IMR-90 (cell line): ENCODE results near the gene RHOT2. TPM values are rescaled to one million over a fixed set of nuclear protein-coding genes. Genes with fewer than 3 reads are reported as not detected.
A peak's percentile ranks its signal among the peaks of the same experiment; 100 is the strongest.

ENCODE experiments used
- ATAC-seq: fragments of 200-7000 bp; cut with Tn5 transposase; 2 replicates; pipeline ENCODE4 v1.9.1; 2020; ENCODE audit warnings: low read depth, mild to moderate bottlenecking, moderate library complexity
- BruUV-seq: library from RNA; stranded (reverse); fragments of 400-500 nt; replicated peaks from 2 replicates; lab custom pipeline; 2021; lab: Mats Ljungman, UMichigan
- CTCF ChIA-PET: fragments of 300-600 bp; formaldehyde crosslinking; extraction: SDS; loops from one replicate; lab custom pipeline; 2021; ENCODE audit warnings: antibody characterized with exemption; lab: Yijun Ruan, JAX
- POLR2A ChIA-PET: fragments of 300-600 bp; sonication (Branson Sonifier 250); formaldehyde crosslinking; loops from one replicate; lab custom pipeline; 2022; ENCODE audit warnings: antibody characterized with exemption; ENCODE audit not compliant: unreplicated experiment; lab: Charles Lee
- DNase-seq: peaks from one replicate; pipeline ENCODE4 v3.0.0; 2013
- H2AFZ ChIP-seq: replicated peaks from 2 replicates; pipeline ENCODE3; 2013; ENCODE audit warnings: low read length, mild to moderate bottlenecking; ENCODE audit not compliant: poor library complexity
- H2AK5ac ChIP-seq: 2 replicates; pipeline ENCODE4 v1.6.1; 2013; ENCODE audit warnings: low read depth, low read length, inconsistent platforms
- H2AK9ac ChIP-seq: replicated peaks from 2 replicates; pipeline ENCODE3; 2013; ENCODE audit warnings: mild to moderate bottlenecking, low read depth, low read length, moderate library complexity; ENCODE audit not compliant: poor library complexity
- H2BK120ac ChIP-seq: 2 replicates; pipeline ENCODE4 v1.6.1; 2013; ENCODE audit warnings: low read depth, low read length, inconsistent platforms
- H2BK15ac ChIP-seq: 3 replicates; pipeline ENCODE4 v1.6.1; 2013; ENCODE audit warnings: low read depth, low read length, inconsistent platforms
- H2BK20ac ChIP-seq: 2 replicates; pipeline ENCODE4 v1.6.1; 2013; ENCODE audit warnings: low read depth, mild to moderate bottlenecking, inconsistent platforms, low read length, moderate library complexity
- H2BK5ac ChIP-seq: 2 replicates; pipeline ENCODE4 v1.6.1; 2013; ENCODE audit warnings: mild to moderate bottlenecking, low read depth, low read length, inconsistent platforms; ENCODE audit not compliant: poor library complexity, severe bottlenecking
- H3K14ac ChIP-seq: replicated peaks from 2 replicates; pipeline ENCODE4 v1.6.1; 2013; ENCODE audit warnings: low read depth, low read length, inconsistent platforms
- H3K18ac ChIP-seq: 2 replicates; pipeline ENCODE4 v1.6.1; 2013; ENCODE audit warnings: low read depth, low read length, control low read depth
- H3K23ac ChIP-seq: 2 replicates; pipeline ENCODE4 v1.6.1; 2013; ENCODE audit warnings: low read depth, low read length, inconsistent platforms
- H3K27ac ChIP-seq: 2 replicates; pipeline ENCODE4 v1.5.1; 2013; ENCODE audit warnings: mild to moderate bottlenecking, control low read depth, low read length; ENCODE audit not compliant: insufficient read depth
- H3K27me3 ChIP-seq: 2 replicates; pipeline ENCODE4 v1.6.1; 2013; ENCODE audit warnings: low read length; ENCODE audit not compliant: control insufficient read depth, insufficient read depth
- H3K36me3 ChIP-seq: 2 replicates; pipeline ENCODE4 v1.6.1; 2013; ENCODE audit warnings: low read length, mixed read lengths; ENCODE audit not compliant: control insufficient read depth, insufficient read depth
- H3K4ac ChIP-seq: 2 replicates; pipeline ENCODE4 v1.6.1; 2013; ENCODE audit warnings: low read depth, low read length, inconsistent platforms
- H3K4me1 ChIP-seq: 2 replicates; pipeline ENCODE4 v1.6.1; 2013; ENCODE audit warnings: low read length, mixed read lengths; ENCODE audit not compliant: control insufficient read depth, insufficient read depth
- H3K4me2 ChIP-seq: 2 replicates; pipeline ENCODE4 v1.6.1; 2013; ENCODE audit warnings: low read depth, mild to moderate bottlenecking, control low read depth, low read length, moderate library complexity
- H3K4me3 ChIP-seq: 2 replicates; pipeline ENCODE4 v1.5.1; 2013; ENCODE audit warnings: low read depth, mild to moderate bottlenecking, control low read depth, low read length, moderate library complexity; ENCODE audit not compliant: insufficient read depth
- H3K56ac ChIP-seq: 2 replicates; pipeline ENCODE4 v1.6.1; 2013; ENCODE audit warnings: low read length, inconsistent platforms; ENCODE audit not compliant: insufficient read depth; ENCODE audit errors: extremely low read depth
- H3K79me1 ChIP-seq, 2 experiments: 2 replicates each; pipeline ENCODE4 v1.6.1; 2013; ENCODE audit warnings: low read length in 2 of 2, inconsistent platforms in 1 of 2, low read depth in 1 of 2
- H3K9ac ChIP-seq: 2 replicates; pipeline ENCODE4 v1.6.1; 2013; ENCODE audit warnings: low read depth, low read length, control low read depth
- H3K9me1 ChIP-seq: 2 replicates; pipeline ENCODE4 v1.6.1; 2013; ENCODE audit warnings: low read length, inconsistent platforms; ENCODE audit not compliant: insufficient read depth
- H3K9me3 ChIP-seq: 2 replicates; pipeline ENCODE4 v1.6.1; 2013; ENCODE audit warnings: low read length; ENCODE audit not compliant: control insufficient read depth, insufficient read depth
- H4K20me1 ChIP-seq: 2 replicates; pipeline ENCODE4 v1.6.1; 2013; ENCODE audit warnings: low read length, inconsistent platforms; ENCODE audit not compliant: insufficient read depth
- H4K5ac ChIP-seq: 2 replicates; pipeline ENCODE4 v1.6.1; 2013; ENCODE audit warnings: mild to moderate bottlenecking, low read depth, low read length, control low read depth
- H4K8ac ChIP-seq, 2 experiments: 2 replicates each; pipeline ENCODE4 v1.6.1; 2013; ENCODE audit warnings: low read depth in 2 of 2, low read length in 2 of 2, control low read depth in 1 of 2, inconsistent platforms in 1 of 2
- H4K91ac ChIP-seq: 2 replicates; pipeline ENCODE4 v1.6.1; 2013; ENCODE audit warnings: low read depth, low read length, inconsistent platforms; ENCODE audit not compliant: insufficient read depth
- WGBS, 2 experiments: methylation state at CpG; one replicate each; pipeline versions ENCODE4 v1.1.5 to v1.1.7; 2013; ENCODE audit warnings: missing lambda C conversion rate in 2 of 2; ENCODE audit not compliant: insufficient read length in 1 of 2; ENCODE audit errors: extremely low coverage in 2 of 2; 5-methylcytosine and 5-hydroxymethylcytosine counted together
- dilution Hi-C: fragments of 300-500 bp; cut with HindIII; formaldehyde crosslinking; loops from one replicate; pipeline ENCODE4 v1.14.3; 2018; ENCODE audit warnings: low sequenced_read_pairs; ENCODE audit not compliant: unreplicated experiment
- in situ Hi-C: fragments of 300-500 bp; cut with MboI; formaldehyde crosslinking; loops from 3 replicates; pipeline ENCODE4 v1.14.3; 2019; ENCODE audit warnings: low sequenced_read_pairs, inconsistent platforms, mixed read lengths
- intact Hi-C: fragments of 100-400 bp; cut with micrococcal nuclease; formaldehyde crosslinking; loops from 2 replicates; pipeline ENCODE4 v1.10.0; 2022
- polyA plus RNA-seq, 3 experiments: library from polyadenylated mRNA; depleted of rRNA; stranded (reverse); fragments of >200 nt; gene quantifications; 2 replicates each; pipeline ENCODE4 v1.2.3, GENCODE V29; 2012; ENCODE audit warnings: low replicate concordance in 1 of 3
- total RNA-seq: library from RNA; depleted of rRNA; stranded (reverse); fragments of >200 nt; gene quantifications from 2 replicates; pipeline ENCODE4 v1.2.3, GENCODE V29; 2012
- TF ChIP-seq, protein P1 (sequence below): fragments of 150-350 bp; IDR thresholded peaks from 2 replicates; pipeline ENCODE4 v1.6.1; 2016; ENCODE audit warnings: low read depth, mild to moderate bottlenecking, low read length, moderate library complexity, borderline replicate concordance
- TF ChIP-seq, protein P2 (sequence below): conservative IDR thresholded peaks from 2 replicates; pipeline ENCODE4 v1.5.1; 2012; ENCODE audit warnings: mild to moderate bottlenecking, low read depth, low read length, improper control_type of control experiment

Gene RHOT2
- total and polyA plus RNA-seq, 2 of the 4 experiments (the other 2 are of a cell fraction): 20.3 to 181 TPM

DNA sequence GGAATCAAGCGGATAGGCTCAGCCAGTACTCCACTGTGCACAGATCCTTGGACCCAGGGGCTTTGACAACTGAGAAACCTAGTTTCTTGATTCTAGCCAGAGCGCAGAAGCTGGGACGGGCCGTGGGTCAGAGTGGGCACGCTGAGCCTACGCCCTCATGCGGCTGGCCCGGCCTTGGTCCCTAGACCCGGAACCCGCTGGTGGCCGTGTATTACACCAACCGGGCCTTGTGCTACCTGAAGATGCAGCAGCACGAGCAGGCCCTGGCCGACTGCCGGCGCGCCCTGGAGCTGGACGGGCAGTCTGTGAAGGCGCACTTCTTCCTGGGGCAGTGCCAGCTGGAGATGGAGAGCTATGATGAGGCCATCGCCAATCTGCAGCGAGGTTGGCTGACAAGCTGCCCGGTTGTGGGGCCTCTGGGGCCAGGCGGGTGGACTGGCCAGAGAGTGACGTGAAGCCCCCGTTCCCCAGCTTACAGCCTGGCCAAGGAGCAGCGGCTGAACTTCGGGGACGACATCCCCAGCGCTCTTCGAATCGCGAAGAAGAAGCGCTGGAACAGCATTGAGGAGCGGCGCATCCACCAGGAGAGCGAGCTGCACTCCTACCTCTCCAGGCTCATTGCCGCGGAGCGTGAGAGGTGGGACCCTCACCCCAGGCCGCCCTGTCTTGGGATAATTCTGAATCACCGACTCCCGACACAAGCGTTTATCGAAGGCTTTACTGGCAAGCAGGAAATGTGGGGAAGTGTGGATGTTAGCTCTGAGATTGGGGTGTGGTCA is 13.2 kb downstream of the RHOT2 start:
- H3K4me2 ChIP-seq: peak overlapping the region; percentile 98
- peaks cover 34% of the 10 kb centered on the region for H4K20me1 ChIP-seq
- H3K27me3 ChIP-seq: no peaks in the 10 kb centered on the region
- dilution Hi-C loops (no loop called here), in situ Hi-C loops (no loop called here), intact Hi-C loops (no loop called here)
- peak overlapping the region; percentile 14 for H2BK5ac ChIP-seq
- H3K4me1 ChIP-seq: peaks cover 20% of the 10 kb centered on the region
- H2BK15ac ChIP-seq: no peak overlapping the region
- H3K4ac ChIP-seq: no peak overlapping the region
- H3K27ac ChIP-seq: peak overlapping the region; percentile 82
- ChIA-PET POLR2A (no interaction called here), CTCF (no interaction called here)
- no peak overlapping the region for H3K18ac ChIP-seq
- no peak overlapping the region for H3K56ac ChIP-seq
- H2BK120ac ChIP-seq: no peak overlapping the region
- no peak overlapping the region for H2BK20ac ChIP-seq
- DNase-seq (peak; percentile 49), ATAC-seq (no peak)
- H3K9me1 ChIP-seq: peaks cover 15% of the 10 kb centered on the region
- BruUV-seq: no TSS peak
- H3K79me1 ChIP-seq: peaks cover 9 to 40% of the 10 kb centered on the region in 2 experiments; a peak in 3 of 4 replicates
- H3K14ac ChIP-seq: 0 out of 2 replicates have a peak overlapping the region, but pooled peaks have one; percentile 23
- H3K9me3 ChIP-seq: no peaks in the 10 kb centered on the region
- H2AFZ ChIP-seq: no peak overlapping the region
- WGBS, 2 experiments: 48% methylated on average over 25 of the region's 44 CpGs; no CpG with 5 or more reads in 1 of the 2 experiments
- H3K23ac ChIP-seq: peak overlapping the region; percentile 39; the same call in 1 of the 2 replicates
- no peak overlapping the region; the same call in 1 of the 2 replicates for H4K5ac ChIP-seq
- peaks cover 32% of the 10 kb centered on the region for H3K36me3 ChIP-seq
- H2AK9ac ChIP-seq: peak overlapping the region; percentile 95
- peak overlapping the region; percentile 80 for H3K9ac ChIP-seq
- H2AK5ac ChIP-seq: peak overlapping the region; percentile 11; the same call in 1 of the 2 replicates
- no peak overlapping the region; a peak in 1 of 4 replicates for H4K8ac ChIP-seq
- H4K91ac ChIP-seq: no peak overlapping the region
- peak overlapping the region; percentile 96 for H3K4me3 ChIP-seq
- TF ChIP-seq, protein P1, sequence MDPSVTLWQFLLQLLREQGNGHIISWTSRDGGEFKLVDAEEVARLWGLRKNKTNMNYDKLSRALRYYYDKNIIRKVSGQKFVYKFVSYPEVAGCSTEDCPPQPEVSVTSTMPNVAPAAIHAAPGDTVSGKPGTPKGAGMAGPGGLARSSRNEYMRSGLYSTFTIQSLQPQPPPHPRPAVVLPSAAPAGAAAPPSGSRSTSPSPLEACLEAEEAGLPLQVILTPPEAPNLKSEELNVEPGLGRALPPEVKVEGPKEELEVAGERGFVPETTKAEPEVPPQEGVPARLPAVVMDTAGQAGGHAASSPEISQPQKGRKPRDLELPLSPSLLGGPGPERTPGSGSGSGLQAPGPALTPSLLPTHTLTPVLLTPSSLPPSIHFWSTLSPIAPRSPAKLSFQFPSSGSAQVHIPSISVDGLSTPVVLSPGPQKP: no peak
- TF ChIP-seq, protein P2, sequence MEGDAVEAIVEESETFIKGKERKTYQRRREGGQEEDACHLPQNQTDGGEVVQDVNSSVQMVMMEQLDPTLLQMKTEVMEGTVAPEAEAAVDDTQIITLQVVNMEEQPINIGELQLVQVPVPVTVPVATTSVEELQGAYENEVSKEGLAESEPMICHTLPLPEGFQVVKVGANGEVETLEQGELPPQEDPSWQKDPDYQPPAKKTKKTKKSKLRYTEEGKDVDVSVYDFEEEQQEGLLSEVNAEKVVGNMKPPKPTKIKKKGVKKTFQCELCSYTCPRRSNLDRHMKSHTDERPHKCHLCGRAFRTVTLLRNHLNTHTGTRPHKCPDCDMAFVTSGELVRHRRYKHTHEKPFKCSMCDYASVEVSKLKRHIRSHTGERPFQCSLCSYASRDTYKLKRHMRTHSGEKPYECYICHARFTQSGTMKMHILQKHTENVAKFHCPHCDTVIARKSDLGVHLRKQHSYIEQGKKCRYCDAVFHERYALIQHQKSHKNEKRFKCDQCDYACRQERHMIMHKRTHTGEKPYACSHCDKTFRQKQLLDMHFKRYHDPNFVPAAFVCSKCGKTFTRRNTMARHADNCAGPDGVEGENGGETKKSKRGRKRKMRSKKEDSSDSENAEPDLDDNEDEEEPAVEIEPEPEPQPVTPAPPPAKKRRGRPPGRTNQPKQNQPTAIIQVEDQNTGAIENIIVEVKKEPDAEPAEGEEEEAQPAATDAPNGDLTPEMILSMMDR: peak; percentile 16; the same call in 1 of the 2 replicates
